Omental fat pad (tissue), 4 donors: ENCODE results near the gene TIMM10. TPM values are rescaled to one million over a fixed set of nuclear protein-coding genes. Genes with fewer than 3 reads are reported as not detected.
A peak's percentile ranks its signal among the peaks of the same experiment; 100 is the strongest.

Experiments
- ATAC-seq: fragments of 150-250 bp; one replicate; pipeline ENCODE4 v1.9.1; 2016; ENCODE audit warnings: mild to moderate bottlenecking, moderate library complexity; ENCODE audit not compliant: low FRiP score
- DNase-seq: peaks from one replicate; pipeline ENCODE4 v3.0.0-alpha.2; 2019; ENCODE audit warnings: low spot score
- total RNA-seq, 4 donors: library from RNA; depleted of rRNA; stranded (reverse); fragments of >200 nt; gene quantifications; one replicate each; pipeline ENCODE4 v1.1.0, GENCODE V29; 2016
- TF ChIP-seq, protein P1 (sequence below), 3 donors: fragments of 450-650 bp; IDR thresholded peaks; one replicate each; pipeline ENCODE4 v1.5.1; 2016 to 2017; ENCODE audit warnings: antibody characterized with exemption in 3 of 3, mild to moderate bottlenecking in 3 of 3, moderate library complexity in 2 of 3

Gene TIMM10
- total RNA-seq, 4 donors from 2014 or later: 42.9 to 49.0 (median 45.9) TPM

GRCh38 chr11:57527056-57527631, 3.4 kb downstream of the TIMM10 start:
- peak; percentile 93 for DNase-seq
- no peak for ATAC-seq
- TF ChIP-seq, protein P1, sequence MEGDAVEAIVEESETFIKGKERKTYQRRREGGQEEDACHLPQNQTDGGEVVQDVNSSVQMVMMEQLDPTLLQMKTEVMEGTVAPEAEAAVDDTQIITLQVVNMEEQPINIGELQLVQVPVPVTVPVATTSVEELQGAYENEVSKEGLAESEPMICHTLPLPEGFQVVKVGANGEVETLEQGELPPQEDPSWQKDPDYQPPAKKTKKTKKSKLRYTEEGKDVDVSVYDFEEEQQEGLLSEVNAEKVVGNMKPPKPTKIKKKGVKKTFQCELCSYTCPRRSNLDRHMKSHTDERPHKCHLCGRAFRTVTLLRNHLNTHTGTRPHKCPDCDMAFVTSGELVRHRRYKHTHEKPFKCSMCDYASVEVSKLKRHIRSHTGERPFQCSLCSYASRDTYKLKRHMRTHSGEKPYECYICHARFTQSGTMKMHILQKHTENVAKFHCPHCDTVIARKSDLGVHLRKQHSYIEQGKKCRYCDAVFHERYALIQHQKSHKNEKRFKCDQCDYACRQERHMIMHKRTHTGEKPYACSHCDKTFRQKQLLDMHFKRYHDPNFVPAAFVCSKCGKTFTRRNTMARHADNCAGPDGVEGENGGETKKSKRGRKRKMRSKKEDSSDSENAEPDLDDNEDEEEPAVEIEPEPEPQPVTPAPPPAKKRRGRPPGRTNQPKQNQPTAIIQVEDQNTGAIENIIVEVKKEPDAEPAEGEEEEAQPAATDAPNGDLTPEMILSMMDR (IDR thresholded peaks at IDR 0.05): peak in 2 of 3 donors; percentile 71 to 74

GRCh38 chr11:57523419-57523818, 7.1 kb downstream of the TIMM10 start:
- no peak for ATAC-seq
- TF ChIP-seq, protein P1 (IDR thresholded peaks at IDR 0.05): no peak
- DNase-seq: no peak

- ATAC-seq: no peak
- TF ChIP-seq, protein P1 (IDR thresholded peaks at IDR 0.05): no peak
- DNase-seq: no peak
Observed at GRCh38 chr11:57521116-57521515, 9.4 kb downstream of the TIMM10 start.

- DNase-seq: no peak
- ATAC-seq: no peak
- TF ChIP-seq, protein P1 (IDR thresholded peaks at IDR 0.05): no peak
Observed at GRCh38 chr11:57516061-57516443, 14.5 kb downstream of the TIMM10 start.

DNA sequence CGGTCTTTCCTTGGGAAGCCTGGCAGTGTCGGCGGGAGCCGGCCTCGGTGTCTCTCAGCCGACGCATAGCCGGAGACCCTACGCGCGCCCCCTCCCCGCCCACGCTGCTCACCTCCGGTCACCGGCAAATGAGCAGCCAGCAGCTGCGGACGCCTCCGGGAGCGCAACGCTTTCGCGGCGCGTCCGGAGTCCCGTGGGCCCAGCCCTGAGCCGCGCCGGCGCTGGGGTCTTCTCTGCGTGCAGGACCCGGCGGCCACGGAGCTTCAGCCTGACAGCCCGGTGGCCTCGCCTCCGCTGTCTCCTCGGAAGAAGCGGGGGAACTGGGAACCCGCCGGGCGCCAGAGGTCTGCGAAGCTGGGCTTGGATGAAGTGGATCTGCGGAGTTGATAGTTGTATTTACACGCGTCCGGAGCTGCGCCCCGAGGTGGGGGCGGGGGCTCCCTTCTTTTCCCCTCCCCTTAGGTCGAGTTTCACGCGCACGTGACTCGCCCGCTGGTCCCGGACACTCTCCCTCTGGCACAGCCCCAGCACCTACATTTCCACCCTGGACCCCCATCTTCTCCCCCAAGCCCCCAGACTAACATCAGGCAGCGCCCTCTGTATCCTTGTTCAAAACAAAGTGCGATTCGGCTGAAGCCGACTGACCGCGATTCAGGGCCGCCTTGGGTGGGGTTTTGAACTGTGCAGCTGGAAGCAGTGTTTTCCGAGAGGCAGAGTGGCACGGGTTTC, 15.1 kb downstream of the TIMM10 start, which contains the start of gene SLC43A1:
TSS of gene SLC43A1 (minus strand) at position 371 of the 729 bp plus-strand sequence. CDS start 1,591 bp downstream, outside the sequence.
- ATAC-seq: peak; percentile 84
- no peak for DNase-seq
- TF ChIP-seq, protein P1 (IDR thresholded peaks at IDR 0.05): no peak

DNA sequence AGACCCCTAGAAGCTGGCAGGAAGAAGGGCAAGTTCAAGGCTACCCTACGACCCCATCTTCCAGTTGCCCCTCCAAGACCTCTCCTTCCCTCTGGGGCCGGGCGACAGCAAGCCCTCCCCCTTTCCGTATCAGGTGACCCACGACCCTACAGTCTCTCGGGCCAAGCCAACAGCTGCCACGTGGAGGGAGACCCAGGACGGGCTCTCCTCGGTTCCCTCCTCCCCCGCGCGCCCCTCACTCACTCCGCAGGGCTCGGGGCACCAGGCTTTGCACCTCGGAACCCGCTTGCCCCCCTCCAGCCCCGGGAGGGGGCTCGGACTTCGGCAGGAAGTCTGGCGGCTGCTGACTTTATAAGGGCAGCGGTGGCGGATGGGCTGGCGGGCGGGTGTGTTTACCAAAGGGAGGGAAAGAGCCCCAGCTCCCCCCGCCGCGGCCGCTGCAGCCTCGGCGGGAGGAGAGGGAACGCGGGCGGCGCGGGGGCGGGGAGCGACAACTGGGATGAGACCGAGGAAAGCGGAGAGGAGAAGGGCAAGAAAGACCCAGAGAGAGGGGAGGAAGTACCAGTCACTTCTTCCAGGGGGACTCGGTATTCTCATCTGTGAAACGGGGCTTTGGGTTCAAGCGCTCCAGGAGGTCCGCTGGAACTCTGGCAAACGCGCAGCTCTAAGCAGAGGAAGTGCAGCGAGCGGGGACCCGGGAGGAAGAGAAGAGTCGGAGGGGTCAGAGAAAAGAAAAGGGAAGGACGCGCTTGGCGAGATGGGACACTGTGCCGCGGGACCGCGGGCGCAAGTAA, 15.8 kb downstream of the TIMM10 start:
- DNase-seq: no peak
- TF ChIP-seq, protein P1 (IDR thresholded peaks at IDR 0.05): no peak
- ATAC-seq: peak; percentile 57
